Naive thymus-derived CD8-positive, alpha-beta T cell (primary cell): ENCODE measurements around the gene ZNF396. TPM values are rescaled to one million over a fixed set of nuclear protein-coding genes. Genes with fewer than 3 reads are reported as not detected.
A peak's percentile ranks its signal among the peaks of the same experiment; 100 is the strongest.

Experiments
- ATAC-seq, 2 donors: fragments of 150-1000 bp; cut with Tn5 transposase in 1 of 2; sonication (Bioruptor Pico), chemical (Tn5 transposase) in 1 of 2; 1 replicate in 1 of 2; 2 replicates in 1 of 2; pipeline ENCODE4 v1.10.0; 2021; ENCODE audit warnings: mild to moderate bottlenecking in 2 of 2, moderate library complexity in 2 of 2
- POLR2A ChIA-PET: fragments of 350-600 bp; sonication (Branson Sonifier 250); formaldehyde crosslinking; loops from one replicate; lab custom pipeline; 2021; ENCODE audit warnings: antibody characterized with exemption; lab: Charles Lee
- DNase-seq, 10 donors: peaks; one replicate each; pipeline versions ENCODE4 v3.0.0 to v3.0.0-alpha.2; 2020 to 2022
- H3K27ac Mint-ChIP-seq, 10 donors: one replicate each; pipeline ENCODE4 v1.8.0; 2020 to 2022; ENCODE audit warnings: mild to moderate bottlenecking in 10 of 10, mixed read lengths in 10 of 10, moderate library complexity in 4 of 10, inconsistent platforms in 1 of 10
- H3K27me3 Mint-ChIP-seq, 5 donors: one replicate each; pipeline ENCODE4 v1.8.0; 2021 to 2022; ENCODE audit warnings: mixed read lengths in 5 of 5
- H3K36me3 Mint-ChIP-seq, 3 donors: one replicate each; pipeline ENCODE4 v1.8.0; 2020 to 2022; ENCODE audit warnings: mixed read lengths in 3 of 3, mild to moderate bottlenecking in 2 of 3, inconsistent platforms in 1 of 3
- H3K4me1 Mint-ChIP-seq, 4 donors: one replicate each; pipeline ENCODE4 v1.8.0; 2021 to 2022; ENCODE audit warnings: mixed read lengths in 4 of 4
- H3K4me3 Mint-ChIP-seq, 10 donors: one replicate each; pipeline ENCODE4 v1.8.0; 2020 to 2022; ENCODE audit warnings: mild to moderate bottlenecking in 10 of 10, mixed read lengths in 10 of 10, moderate library complexity in 6 of 10, inconsistent platforms in 1 of 10
- H3K9me3 Mint-ChIP-seq, 9 donors: one replicate each; pipeline ENCODE4 v1.8.0; 2020 to 2022; ENCODE audit warnings: mixed read lengths in 9 of 9, mild to moderate bottlenecking in 3 of 9, inconsistent platforms in 1 of 9, moderate library complexity in 1 of 9
- polyA plus RNA-seq, 3 donors: library from polyadenylated mRNA; unstranded; fragments of 300-500 nt; fragmentation: Illumina TruSeq; gene quantifications; one replicate each; pipeline ENCODE4 v1.2.3, GENCODE V29; 2021
- total RNA-seq, 8 experiments: library from RNA in 2 of 8; stranded (reverse) in 2 of 8; gene quantifications; one replicate each; pipeline ENCODE4 v1.2.3 and lab custom pipeline; 2021 to 2026

Gene ZNF396
- total and polyA plus RNA-seq, 5 experiments from 2014 or later, result 0.21 to 7.3 (median 1.9) TPM

DNA sequence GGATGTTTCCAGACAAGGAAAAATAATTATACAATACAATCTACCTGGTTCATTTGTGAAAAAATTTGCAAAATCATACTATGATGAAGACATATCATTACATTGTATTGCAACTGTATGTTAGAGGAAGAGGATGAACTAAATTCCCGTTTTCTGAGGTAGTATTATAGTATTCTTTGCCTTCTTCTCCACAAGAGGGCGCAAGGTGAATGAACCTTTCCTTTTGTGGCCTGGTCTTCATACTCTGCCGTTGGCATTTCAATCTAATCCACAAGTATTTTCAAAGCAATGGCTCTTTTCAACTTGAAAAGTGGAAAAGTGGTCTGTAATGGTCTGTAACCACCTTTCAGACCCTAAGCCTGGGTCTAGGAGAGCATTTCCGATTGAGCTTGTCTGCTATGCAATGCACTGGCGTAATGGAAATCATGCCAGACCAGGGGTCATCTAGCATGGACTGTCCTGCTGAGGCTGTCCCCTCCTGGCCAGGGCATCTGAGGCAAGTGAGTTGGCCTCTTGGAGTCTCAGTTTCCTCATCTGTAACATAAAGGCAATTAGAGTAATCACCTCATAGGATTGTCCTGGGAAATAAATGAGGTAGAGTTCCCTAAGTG lies 30.8 kb upstream of the ZNF396 start:
- POLR2A ChIA-PET, result no interaction called here
- peaks cover 0 to 3% (median 0%) of the 10 kb centered on the region in 5 donors for H3K27me3 Mint-ChIP-seq

GRCh38 chr18:35406666-35407065 lies 29.5 kb upstream of the ZNF396 start:
- Mint-ChIP-seq H3K27ac (no peak overlapping the region), H3K9me3 (no peaks in the 10 kb centered on the region), H3K36me3 (no peaks in the 10 kb centered on the region), H3K4me3 (no peak overlapping the region), H3K27me3 (peaks cover 0 to 8% (median 2%) of the 10 kb centered on the region in 5 donors), H3K4me1 (peaks cover 3 to 25% (median 7%) of the 10 kb centered on the region in 4 donors)
- no peak for ATAC-seq
- no peak for DNase-seq
- POLR2A ChIA-PET, result no interaction called here

More for the DNA sequence above, 30.8 kb upstream of the ZNF396 start:
- Mint-ChIP-seq H3K36me3 (no peaks in the 10 kb centered on the region), H3K4me1 (peaks cover 12 to 38% (median 18%) of the 10 kb centered on the region in 4 donors), H3K4me3 (no peak overlapping the region), H3K9me3 (no peaks in the 10 kb centered on the region), H3K27ac (no peak overlapping the region)
- DNase-seq (peak in 7 of 10 donors; percentile 22 to 67 (median 59)), ATAC-seq (peak; percentile 84 to 87)

GRCh38 chr18:35397976-35398375 lies 20.8 kb upstream of the ZNF396 start:
- no peaks in the 10 kb centered on the region for H3K4me1 Mint-ChIP-seq
- H3K4me3 Mint-ChIP-seq, result no peak overlapping the region
- no peaks in the 10 kb centered on the region for H3K9me3 Mint-ChIP-seq
- peaks cover 5 to 22% (median 8%) of the 10 kb centered on the region in 5 donors for H3K27me3 Mint-ChIP-seq
- no peaks in the 10 kb centered on the region for H3K36me3 Mint-ChIP-seq
- H3K27ac Mint-ChIP-seq, result no peak overlapping the region
- POLR2A ChIA-PET, result no interaction called here
- DNase-seq, result no peak
- no peak for ATAC-seq

- Mint-ChIP-seq H3K27me3 (peaks cover 7 to 24% (median 11%) of the 10 kb centered on the region in 5 donors), H3K9me3 (peaks cover 0 to 4% (median 0%) of the 10 kb centered on the region in 9 donors), H3K4me1 (no peaks in the 10 kb centered on the region), H3K4me3 (no peak overlapping the region), H3K27ac (no peak overlapping the region), H3K36me3 (no peaks in the 10 kb centered on the region)
- ATAC-seq (no peak), DNase-seq (no peak)
- POLR2A ChIA-PET, result no interaction called here
These were observed 16.6 kb upstream of the ZNF396 start for GRCh38 chr18:35393716-35394115.

DNA sequence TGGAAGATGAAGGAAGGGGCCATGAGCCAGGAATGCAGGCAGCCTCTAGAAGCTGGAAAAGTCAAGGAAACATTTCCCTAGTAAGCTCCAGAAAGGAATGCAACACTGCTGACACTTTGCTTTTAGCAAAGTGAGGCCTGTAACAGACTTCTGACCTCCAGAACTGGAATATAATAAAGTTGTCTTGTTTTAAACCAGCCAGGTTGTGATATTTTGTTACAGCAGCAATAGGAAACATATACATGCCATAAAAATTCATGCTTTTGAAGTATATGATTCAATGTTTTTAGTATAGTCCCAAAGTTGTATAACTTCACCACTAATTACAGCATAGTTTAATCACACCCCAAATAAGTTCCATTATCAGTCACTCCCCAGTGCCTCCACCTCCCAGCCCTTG lies 15.2 kb upstream of the ZNF396 start:
- DNase-seq (no peak), ATAC-seq (no peak)
- Mint-ChIP-seq H3K4me1 (no peaks in the 10 kb centered on the region), H3K4me3 (no peak overlapping the region), H3K9me3 (peaks cover 0 to 4% (median 0%) of the 10 kb centered on the region in 9 donors), H3K36me3 (no peaks in the 10 kb centered on the region), H3K27ac (no peak overlapping the region), H3K27me3 (peaks cover 3 to 27% (median 11%) of the 10 kb centered on the region in 5 donors)
- POLR2A ChIA-PET, result no interaction called here

DNA sequence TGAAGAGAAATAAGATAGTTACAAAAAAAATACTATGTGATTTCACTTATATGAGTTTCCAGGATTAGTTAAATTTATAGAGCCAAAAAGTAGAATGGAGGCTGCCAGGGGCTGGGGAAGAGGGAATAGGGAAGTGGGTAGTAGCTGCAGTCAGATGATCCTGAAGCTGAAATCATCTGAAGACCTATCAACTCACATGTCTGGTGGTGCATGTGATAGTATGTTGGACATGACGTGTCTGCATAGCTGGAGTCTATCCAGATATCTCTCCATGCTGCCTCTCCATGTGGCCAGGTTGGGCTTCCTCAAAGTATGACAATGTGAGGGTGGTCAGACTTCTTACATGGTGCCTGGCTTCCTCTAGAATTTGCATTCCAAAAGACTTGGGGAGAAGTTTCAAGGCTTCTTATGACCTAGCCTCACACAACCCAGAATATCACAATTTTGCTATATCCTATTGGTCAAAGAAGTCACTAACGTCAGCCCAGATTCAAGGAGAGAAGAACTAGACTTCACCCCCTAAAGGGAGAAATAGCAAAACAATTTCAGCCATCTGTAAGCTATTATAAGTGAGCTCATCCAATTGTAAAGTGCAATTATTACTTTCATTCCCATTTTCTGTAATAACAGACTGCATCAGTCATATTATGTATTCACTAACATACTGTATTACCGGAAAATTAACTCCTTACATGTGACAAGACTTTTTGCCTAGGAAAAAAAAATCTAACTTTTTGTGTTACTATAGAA lies 14.0 kb upstream of the ZNF396 start:
- Mint-ChIP-seq H3K36me3 (no peaks in the 10 kb centered on the region), H3K27me3 (peaks cover 3 to 35% (median 11%) of the 10 kb centered on the region in 5 donors), H3K4me3 (no peak overlapping the region), H3K4me1 (peaks cover 2 to 8% (median 6%) of the 10 kb centered on the region in 4 donors), H3K27ac (no peak overlapping the region), H3K9me3 (peaks cover 0 to 4% (median 0%) of the 10 kb centered on the region in 9 donors)
- POLR2A ChIA-PET, result no interaction called here
- DNase-seq (no peak), ATAC-seq (no peak)

DNA sequence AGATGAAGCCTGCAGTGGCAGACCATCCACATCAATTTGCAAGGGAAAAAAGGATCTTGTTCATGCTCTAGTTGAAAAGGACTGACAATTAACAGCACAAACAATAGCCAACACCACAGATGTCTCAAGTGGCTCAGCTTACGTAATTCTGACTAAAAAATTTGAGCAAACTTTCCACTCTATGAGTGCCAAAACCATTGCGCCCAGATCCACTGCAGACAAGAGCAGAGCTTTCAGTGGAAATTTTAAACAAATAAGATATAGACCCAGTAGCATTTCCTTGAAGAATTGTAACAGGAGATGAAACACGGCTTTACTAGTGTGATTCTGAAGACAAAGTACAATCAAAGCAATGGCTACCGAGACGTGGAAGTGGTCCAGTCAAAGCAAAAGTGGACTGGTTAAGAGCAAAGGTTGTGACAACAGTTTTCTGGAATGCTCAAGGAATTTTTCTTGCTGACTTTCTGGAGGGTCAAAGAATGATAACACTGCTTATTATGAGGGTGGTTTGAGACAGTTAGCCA lies 12.0 kb upstream of the ZNF396 start:
- no peak for ATAC-seq
- H3K36me3 Mint-ChIP-seq, result no peaks in the 10 kb centered on the region
- no peak overlapping the region for H3K27ac Mint-ChIP-seq
- POLR2A ChIA-PET, result no interaction called here
- DNase-seq, result no peak
- H3K4me3 Mint-ChIP-seq, result no peak overlapping the region
- peaks cover 2 to 8% (median 6%) of the 10 kb centered on the region in 4 donors for H3K4me1 Mint-ChIP-seq
- peaks cover 0 to 4% (median 0%) of the 10 kb centered on the region in 9 donors for H3K9me3 Mint-ChIP-seq
- peaks cover 7 to 43% (median 14%) of the 10 kb centered on the region in 5 donors for H3K27me3 Mint-ChIP-seq

GRCh38 chr18:35387152-35387571 lies 10.0 kb upstream of the ZNF396 start:
- H3K4me1 Mint-ChIP-seq, result peaks cover 2 to 8% (median 6%) of the 10 kb centered on the region in 4 donors
- H3K27ac Mint-ChIP-seq, result no peak overlapping the region
- H3K27me3 Mint-ChIP-seq, result peaks cover 8 to 45% (median 14%) of the 10 kb centered on the region in 5 donors
- DNase-seq, result no peak
- POLR2A ChIA-PET, result no interaction called here
- ATAC-seq, result peak; percentile 37 to 53
- no peaks in the 10 kb centered on the region for H3K36me3 Mint-ChIP-seq
- H3K4me3 Mint-ChIP-seq, result no peak overlapping the region
- no peaks in the 10 kb centered on the region for H3K9me3 Mint-ChIP-seq

DNA sequence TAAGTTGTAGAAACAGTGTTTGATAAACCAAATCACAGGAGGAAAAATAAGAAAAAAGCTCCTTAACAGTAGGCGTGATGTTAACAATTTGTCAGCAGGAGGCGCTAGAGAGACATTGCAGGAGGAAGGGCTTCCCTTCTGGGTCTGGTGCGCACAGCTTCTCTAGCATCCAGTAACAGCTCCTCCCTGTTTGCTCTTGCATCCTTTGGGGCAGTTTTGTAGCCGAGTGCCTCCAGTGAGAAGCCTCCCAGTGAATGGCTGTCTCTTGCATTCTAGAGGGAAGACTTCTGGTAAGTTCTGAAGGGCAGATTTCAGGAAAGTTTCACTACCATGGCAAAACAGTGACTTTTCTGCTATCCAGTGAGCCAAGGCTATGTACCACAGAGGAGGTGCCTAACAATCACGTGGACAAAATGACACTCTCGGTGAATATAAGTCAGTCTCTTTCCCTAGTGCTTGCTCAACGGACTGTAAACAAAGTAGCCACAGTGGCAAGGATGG lies 9.5 kb upstream of the ZNF396 start:
- no peak overlapping the region for H3K27ac Mint-ChIP-seq
- H3K27me3 Mint-ChIP-seq, result peaks cover 8 to 45% (median 14%) of the 10 kb centered on the region in 5 donors
- no peaks in the 10 kb centered on the region for H3K9me3 Mint-ChIP-seq
- no peaks in the 10 kb centered on the region for H3K36me3 Mint-ChIP-seq
- DNase-seq (peak; percentile 29 to 83 (median 60)), ATAC-seq (peak; percentile 97)
- H3K4me1 Mint-ChIP-seq, result peaks cover 2 to 8% (median 6%) of the 10 kb centered on the region in 4 donors
- no peak overlapping the region for H3K4me3 Mint-ChIP-seq
- POLR2A ChIA-PET, result no interaction called here

DNA sequence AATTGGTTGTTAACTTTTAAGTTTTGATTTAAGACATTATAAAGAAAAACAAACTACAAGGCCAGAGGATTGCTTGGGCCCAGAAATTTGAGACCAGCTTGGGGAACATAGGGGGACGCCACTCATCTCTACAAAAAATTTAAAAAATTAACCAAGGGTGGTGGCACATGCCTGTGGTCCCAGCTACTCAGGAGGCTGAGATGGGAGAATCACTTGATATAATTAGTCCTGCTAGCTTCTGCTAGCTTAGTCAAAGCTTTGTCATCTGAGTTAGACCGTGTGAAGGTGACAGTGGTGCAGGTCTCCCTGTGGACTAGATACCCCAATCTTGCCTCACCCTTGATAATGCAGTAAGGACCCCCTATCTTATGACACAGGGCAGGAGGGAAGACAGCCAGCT lies 6.0 kb upstream of the ZNF396 start:
- POLR2A ChIA-PET, result no interaction called here
- H3K4me1 Mint-ChIP-seq, result peaks cover 2 to 8% (median 7%) of the 10 kb centered on the region in 4 donors
- no peaks in the 10 kb centered on the region for H3K9me3 Mint-ChIP-seq
- no peak overlapping the region for H3K27ac Mint-ChIP-seq
- H3K36me3 Mint-ChIP-seq, result no peaks in the 10 kb centered on the region
- no peak for DNase-seq
- peaks cover 5 to 25% (median 12%) of the 10 kb centered on the region in 5 donors for H3K27me3 Mint-ChIP-seq
- ATAC-seq, result no peak
- H3K4me3 Mint-ChIP-seq, result no peak overlapping the region

- peak overlapping the region in 1 of 10 donors; percentile 5 for H3K4me3 Mint-ChIP-seq
- H3K27ac Mint-ChIP-seq, result no peak overlapping the region
- no peak for DNase-seq
- no peaks in the 10 kb centered on the region for H3K9me3 Mint-ChIP-seq
- H3K36me3 Mint-ChIP-seq, result no peaks in the 10 kb centered on the region
- peaks cover 5 to 13% (median 9%) of the 10 kb centered on the region in 4 donors for H3K4me1 Mint-ChIP-seq
- no peak for ATAC-seq
- H3K27me3 Mint-ChIP-seq, result peaks cover 0 to 5% (median 1%) of the 10 kb centered on the region in 5 donors
- POLR2A ChIA-PET, result no interaction called here
These were observed 2.3 kb upstream of the ZNF396 start for GRCh38 chr18:35379421-35379820.

DNA sequence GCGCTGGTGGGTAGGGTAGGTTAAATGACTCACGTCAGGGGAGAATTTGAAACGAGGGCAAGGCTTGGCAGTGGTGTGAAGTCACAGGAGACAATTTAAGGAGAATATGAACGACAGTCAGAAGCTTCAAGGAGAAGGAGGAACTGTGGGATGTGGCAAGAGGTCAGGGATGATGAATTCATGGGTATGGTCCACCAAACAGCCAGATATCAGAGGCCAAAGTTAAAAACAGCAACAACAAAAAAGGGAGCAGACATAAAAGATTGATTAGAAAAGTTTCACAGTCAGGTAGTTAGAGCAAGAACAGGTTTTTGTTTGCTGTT lies 1.4 kb upstream of the ZNF396 start:
- H3K4me1 Mint-ChIP-seq, result peaks cover 5 to 13% (median 9%) of the 10 kb centered on the region in 4 donors
- no peak for DNase-seq
- POLR2A ChIA-PET, result no interaction called here
- no peaks in the 10 kb centered on the region for H3K27me3 Mint-ChIP-seq
- peak overlapping the region in 6 of 10 donors; percentile 9 to 52 (median 26) for H3K4me3 Mint-ChIP-seq
- no peaks in the 10 kb centered on the region for H3K9me3 Mint-ChIP-seq
- ATAC-seq, result no peak
- peak overlapping the region in 3 of 10 donors; percentile 8 to 38 (median 20) for H3K27ac Mint-ChIP-seq
- H3K36me3 Mint-ChIP-seq, result no peaks in the 10 kb centered on the region
